ENCODE results near the gene FES. TPM values are rescaled to one million over a fixed set of nuclear protein-coding genes. Genes with fewer than 3 reads are reported as not detected.

FES gene
- total RNA-seq, 1 donor from 2014 or later = 33.7 TPM

DNA sequence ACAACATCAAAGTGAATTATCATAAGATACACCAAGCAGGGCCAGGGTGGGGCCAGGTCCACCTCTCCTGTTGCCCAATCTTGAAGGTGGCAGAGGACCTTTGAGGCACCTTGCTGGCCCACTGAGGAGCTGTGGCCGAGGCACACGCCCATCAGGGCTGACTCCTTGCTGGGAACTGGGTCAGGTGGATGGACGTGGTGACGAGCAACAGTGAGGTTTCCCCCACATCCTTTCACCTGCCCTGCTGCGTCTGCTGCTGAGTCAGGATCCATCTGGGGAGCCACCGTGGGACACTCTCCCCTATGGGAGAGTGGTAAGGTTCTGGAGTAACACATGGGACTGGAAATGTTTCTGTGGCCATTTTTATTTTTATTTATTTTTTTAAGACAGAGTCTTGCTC lies 33.2 kb upstream of the FES start:
- Mint-ChIP-seq H3K4me1 (peaks cover 60% of the 10 kb centered on the region), H3K36me3 (ENCODE audit: low read depth) (peaks cover 34% of the 10 kb centered on the region), H3K9me3 (peaks cover 5% of the 10 kb centered on the region), H3K27ac (peak overlapping the region; percentile 94), H3K4me3 (peak overlapping the region; percentile 72), H3K27me3 (no peaks in the 10 kb centered on the region)
- DNase-seq = peak; percentile 87
- intact Hi-C loops (cut with micrococcal nuclease) = loop anchor here (10.0 kb wide), 1 partner anchor 446 kb away; no protein-coding TSS in a partner anchor

DNA sequence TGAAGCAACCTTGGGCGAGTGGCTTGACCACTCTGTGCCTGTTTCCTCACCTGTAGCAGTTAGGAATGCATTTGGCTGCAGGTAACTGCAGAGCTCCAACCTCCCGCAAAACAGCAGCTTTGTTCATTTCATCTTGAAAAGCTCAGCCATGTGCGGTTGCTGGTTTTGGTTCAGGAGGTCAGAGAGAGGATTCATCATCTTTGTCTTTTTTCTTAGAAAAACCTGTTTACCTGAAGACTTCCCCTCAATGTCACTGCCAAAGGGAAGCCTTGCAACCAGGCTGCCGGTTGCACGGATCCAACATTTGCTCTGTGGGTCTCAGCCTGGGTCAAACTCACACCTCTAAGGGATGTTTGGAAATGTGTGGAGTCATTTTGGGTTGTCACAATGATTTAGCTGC lies 32.4 kb upstream of the FES start:
- DNase-seq = peak; percentile 88
- H3K9me3 Mint-ChIP-seq = peaks cover 5% of the 10 kb centered on the region
- H3K36me3 Mint-ChIP-seq (ENCODE audit: low read depth) = peaks cover 30% of the 10 kb centered on the region
- H3K4me1 Mint-ChIP-seq = peaks cover 64% of the 10 kb centered on the region
- intact Hi-C loops (cut with micrococcal nuclease) = loop anchor here (1.0 to 10.0 kb wide), 5 partner anchors 14 to 447 kb away; no protein-coding TSS in a partner anchor
- no peaks in the 10 kb centered on the region for H3K27me3 Mint-ChIP-seq
- H3K27ac Mint-ChIP-seq = peak overlapping the region; percentile 94
- H3K4me3 Mint-ChIP-seq = peak overlapping the region; percentile 72

DNA sequence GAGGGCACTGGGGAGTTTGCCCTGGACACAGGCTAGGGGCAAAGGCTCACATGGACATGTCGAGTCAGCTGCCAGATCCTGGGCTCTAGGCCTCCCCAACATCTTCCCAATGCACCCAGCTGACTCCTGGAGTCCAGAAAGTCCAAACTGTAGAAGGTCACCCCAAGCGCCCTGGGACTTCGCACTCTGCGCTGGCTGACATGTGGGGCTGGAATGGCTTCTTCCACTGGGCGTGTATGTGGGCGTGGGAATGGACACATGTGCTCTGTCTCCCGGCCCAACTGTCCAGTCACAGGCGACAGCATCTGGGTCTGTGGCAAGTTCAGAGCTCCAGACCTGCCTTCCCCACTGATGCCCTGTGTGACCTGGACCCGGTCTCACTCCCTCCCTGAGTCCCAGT lies 29.2 kb upstream of the FES start:
- Mint-ChIP-seq H3K4me3 (peak overlapping the region; percentile 9), H3K27ac (peak overlapping the region; percentile 90)

DNA sequence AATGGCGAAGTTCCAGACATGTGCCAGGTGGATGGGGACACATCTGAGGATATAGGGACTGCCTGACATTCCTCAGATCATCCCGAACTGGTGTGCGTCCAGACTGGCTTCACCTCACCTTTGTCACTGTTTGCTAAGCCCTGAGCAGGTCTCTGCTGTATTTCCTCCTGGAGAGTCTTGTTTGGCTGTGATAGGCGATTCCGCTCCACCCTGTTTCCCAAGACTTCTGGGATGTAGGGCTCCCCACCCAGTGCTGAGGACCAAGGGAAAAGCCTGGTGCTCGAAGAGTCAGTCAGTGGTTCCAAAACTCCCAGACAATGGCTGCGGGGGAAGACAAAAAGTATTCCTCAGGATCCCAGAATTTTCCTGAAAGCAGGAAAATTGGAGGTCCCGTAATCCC lies 27.0 kb upstream of the FES start:
- H3K27me3 Mint-ChIP-seq = no peaks in the 10 kb centered on the region
- peaks cover 14% of the 10 kb centered on the region for H3K36me3 Mint-ChIP-seq (ENCODE audit: low read depth)
- H3K9me3 Mint-ChIP-seq = no peaks in the 10 kb centered on the region
- H3K27ac Mint-ChIP-seq = peak overlapping the region; percentile 87
- no peak for DNase-seq
- intact Hi-C loops (cut with micrococcal nuclease) = loop anchor here (10.0 kb wide), 1 partner anchor 453 kb away; no protein-coding TSS in a partner anchor
- H3K4me3 Mint-ChIP-seq = no peak overlapping the region
- peaks cover 67% of the 10 kb centered on the region for H3K4me1 Mint-ChIP-seq

More for the DNA sequence above, 29.2 kb upstream of the FES start:
- intact Hi-C loops (cut with micrococcal nuclease) = loop anchor here (10.0 kb wide), 1 partner anchor 450 kb away; no protein-coding TSS in a partner anchor
- Mint-ChIP-seq H3K27me3 (no peaks in the 10 kb centered on the region), H3K4me1 (peaks cover 78% of the 10 kb centered on the region), H3K36me3 (ENCODE audit: low read depth) (peaks cover 20% of the 10 kb centered on the region), H3K9me3 (peaks cover 5% of the 10 kb centered on the region)
- DNase-seq = no peak

DNA sequence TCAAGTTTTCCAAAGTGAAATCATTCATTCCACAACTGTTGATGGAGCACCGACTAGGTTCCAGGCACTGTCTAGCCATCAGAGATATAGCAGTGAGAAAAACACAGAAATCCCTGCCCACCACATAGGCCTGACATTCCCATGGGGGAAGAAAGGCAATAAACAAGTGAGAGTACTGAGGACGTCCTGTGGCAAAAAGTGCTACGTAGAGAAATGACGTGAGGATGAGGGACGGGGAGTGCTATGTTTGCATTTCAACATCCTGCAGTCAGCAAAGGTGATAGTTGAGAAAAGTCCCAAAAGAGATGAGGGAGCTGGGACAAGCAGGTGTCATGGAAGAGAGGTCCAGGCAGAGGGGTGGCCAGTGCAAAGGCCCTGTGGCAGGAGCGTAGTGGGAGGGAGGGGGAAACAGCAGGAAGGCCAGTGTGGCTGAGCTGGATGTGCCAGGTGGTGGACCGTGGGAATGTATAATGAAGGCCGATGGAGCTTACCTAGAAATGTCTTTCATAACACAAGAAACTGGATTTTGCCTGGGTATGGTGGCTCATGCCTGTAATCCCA lies 26.3 kb upstream of the FES start:
- Mint-ChIP-seq H3K27ac (peak overlapping the region; percentile 87), H3K36me3 (ENCODE audit: low read depth) (peaks cover 13% of the 10 kb centered on the region), H3K4me1 (peaks cover 67% of the 10 kb centered on the region), H3K9me3 (no peaks in the 10 kb centered on the region), H3K27me3 (no peaks in the 10 kb centered on the region), H3K4me3 (peak overlapping the region; percentile 13)
- no peak for DNase-seq
- intact Hi-C loops (cut with micrococcal nuclease) = loop anchor here (10.0 kb wide), 1 partner anchor 453 kb away; no protein-coding TSS in a partner anchor

DNA sequence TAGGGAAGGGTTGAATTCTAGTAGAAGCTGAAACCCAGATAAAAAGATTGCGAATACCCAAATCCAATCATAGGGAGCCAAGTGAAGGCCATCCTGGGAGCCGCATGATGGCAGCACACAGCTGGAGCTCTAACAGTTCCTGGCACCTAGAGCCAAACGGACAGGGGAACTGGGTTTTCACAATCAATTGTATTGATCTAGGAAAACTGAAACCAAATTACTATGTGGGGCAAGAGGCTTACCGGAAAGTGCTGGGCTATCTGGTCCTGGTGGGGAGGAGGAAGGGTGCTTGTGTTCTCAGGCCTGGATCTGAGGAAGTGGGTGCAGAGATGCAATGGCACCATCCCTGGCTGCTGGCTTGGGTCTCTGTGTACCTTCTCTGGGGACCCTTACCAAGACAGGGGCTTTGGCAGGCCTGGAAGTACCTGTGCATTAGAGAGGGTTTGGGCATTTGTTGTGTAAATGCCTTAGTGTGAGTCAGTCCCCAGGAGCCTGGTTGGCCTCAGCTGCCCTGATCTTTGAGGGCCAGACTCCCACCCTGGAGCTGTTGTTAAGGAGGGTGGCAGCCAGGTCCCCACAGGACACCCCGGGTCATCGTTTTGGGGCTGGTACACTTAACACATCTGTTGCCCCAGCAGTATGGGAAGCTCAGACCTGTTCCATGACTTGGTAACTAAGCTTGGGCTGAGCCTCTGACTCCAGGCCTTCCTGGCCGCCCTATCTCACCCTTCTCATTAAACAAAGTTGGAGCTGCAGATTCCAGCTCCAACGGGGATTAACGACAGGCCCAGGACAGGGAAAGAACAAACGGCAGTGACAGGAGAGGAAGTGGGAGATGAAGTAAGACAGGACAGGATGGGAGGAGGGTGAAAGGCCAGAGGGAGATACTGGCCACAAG lies 24.8 kb upstream of the FES start:
- DNase-seq = no peak
- intact Hi-C loops (cut with micrococcal nuclease) = loop anchor here (10.0 kb wide), 1 partner anchor 455 kb away; no protein-coding TSS in a partner anchor
- H3K4me1 Mint-ChIP-seq = peaks cover 69% of the 10 kb centered on the region
- peak overlapping the region; percentile 88 for H3K27ac Mint-ChIP-seq
- peaks cover 6% of the 10 kb centered on the region for H3K36me3 Mint-ChIP-seq (ENCODE audit: low read depth)
- no peaks in the 10 kb centered on the region for H3K9me3 Mint-ChIP-seq
- no peak overlapping the region for H3K4me3 Mint-ChIP-seq
- H3K27me3 Mint-ChIP-seq = no peaks in the 10 kb centered on the region

DNA sequence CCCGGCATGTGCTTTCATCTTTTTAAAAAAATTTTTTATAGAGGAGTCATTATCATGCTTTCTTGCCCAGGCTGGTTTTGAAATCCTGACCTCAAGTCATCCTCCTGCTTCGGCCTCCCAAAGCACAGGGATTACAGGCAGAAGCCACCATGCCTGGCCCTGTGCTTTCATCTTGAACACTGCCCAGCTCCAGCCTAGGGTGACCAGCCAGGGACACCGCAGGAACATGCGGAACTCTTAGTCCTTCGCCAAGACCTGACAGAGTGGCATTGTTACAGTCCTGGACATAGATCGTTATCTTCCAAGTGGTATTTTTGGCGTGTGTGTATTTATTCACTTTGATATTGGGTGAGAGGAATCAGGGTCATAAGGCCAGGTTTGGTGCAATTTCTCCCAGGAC lies 23.9 kb upstream of the FES start:
- DNase-seq = no peak
- intact Hi-C loops (cut with micrococcal nuclease) = no loop called here
- H3K36me3 Mint-ChIP-seq (ENCODE audit: low read depth) = peaks cover 2% of the 10 kb centered on the region
- no peaks in the 10 kb centered on the region for H3K9me3 Mint-ChIP-seq
- peaks cover 60% of the 10 kb centered on the region for H3K4me1 Mint-ChIP-seq
- no peak overlapping the region for H3K27ac Mint-ChIP-seq
- no peak overlapping the region for H3K4me3 Mint-ChIP-seq
- no peaks in the 10 kb centered on the region for H3K27me3 Mint-ChIP-seq

DNA sequence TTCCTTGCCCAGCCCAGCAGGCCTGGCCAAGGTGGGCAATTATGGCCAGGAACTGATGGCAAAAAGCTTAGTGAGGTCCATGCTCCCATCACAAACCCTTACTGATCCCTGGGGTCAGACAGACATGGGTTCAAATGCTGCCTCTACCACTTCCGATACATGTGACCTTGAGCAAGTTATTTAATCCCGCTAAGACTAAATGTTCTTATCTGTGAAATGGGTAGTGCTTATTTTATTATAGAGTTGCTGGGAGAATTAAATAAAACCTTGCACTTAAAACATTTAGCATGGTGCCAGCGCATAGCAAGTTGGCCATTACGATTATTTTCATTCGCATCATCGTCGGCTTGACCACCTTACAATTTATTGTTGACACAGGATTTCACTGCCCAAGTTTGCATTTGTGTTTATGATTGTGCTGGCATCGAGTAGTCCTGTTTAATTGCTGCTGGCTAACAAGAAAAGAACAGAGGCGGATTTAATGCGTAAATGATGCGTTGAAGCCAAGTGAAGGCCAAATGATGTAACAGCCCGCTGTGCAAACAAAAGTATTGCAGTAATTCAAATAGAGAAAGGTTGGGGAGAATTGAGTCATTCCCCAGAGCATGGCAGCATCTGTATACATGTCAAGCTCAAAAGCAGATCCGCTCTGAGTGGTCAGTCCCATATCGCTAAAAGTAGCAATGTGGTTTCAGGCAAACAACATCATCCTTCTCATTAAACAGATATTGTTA lies 23.2 kb upstream of the FES start:
- no peak overlapping the region for H3K4me3 Mint-ChIP-seq
- H3K4me1 Mint-ChIP-seq = peaks cover 59% of the 10 kb centered on the region
- H3K36me3 Mint-ChIP-seq (ENCODE audit: low read depth) = peaks cover 2% of the 10 kb centered on the region
- no peaks in the 10 kb centered on the region for H3K9me3 Mint-ChIP-seq
- DNase-seq = no peak
- H3K27me3 Mint-ChIP-seq = no peaks in the 10 kb centered on the region
- H3K27ac Mint-ChIP-seq = no peak overlapping the region
- intact Hi-C loops (cut with micrococcal nuclease) = no loop called here

DNA sequence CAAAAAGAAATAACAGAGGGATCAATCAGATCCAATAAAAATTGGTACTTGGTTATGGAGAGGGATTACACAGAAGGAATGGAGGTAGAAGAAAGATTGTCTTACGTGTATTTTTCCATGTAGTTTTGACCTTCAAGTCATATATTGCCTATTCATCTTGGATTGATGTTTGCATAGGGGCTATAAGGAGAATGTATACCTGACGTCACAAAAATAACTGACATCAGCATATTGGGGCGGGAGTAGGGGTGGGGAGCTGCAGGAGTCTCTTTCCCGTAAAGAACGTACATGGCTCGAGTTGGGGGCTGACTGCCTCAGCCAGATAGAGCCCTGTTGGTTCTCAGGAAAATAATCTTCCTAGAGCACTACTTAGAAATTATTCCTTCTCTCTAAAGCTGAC lies 21.8 kb upstream of the FES start:
- peaks cover 2% of the 10 kb centered on the region for H3K36me3 Mint-ChIP-seq (ENCODE audit: low read depth)
- H3K27me3 Mint-ChIP-seq = no peaks in the 10 kb centered on the region
- no peak overlapping the region for H3K4me3 Mint-ChIP-seq
- no peaks in the 10 kb centered on the region for H3K9me3 Mint-ChIP-seq
- peak overlapping the region; percentile 9 for H3K27ac Mint-ChIP-seq
- peaks cover 55% of the 10 kb centered on the region for H3K4me1 Mint-ChIP-seq
- intact Hi-C loops (cut with micrococcal nuclease) = no loop called here
- DNase-seq = no peak

DNA sequence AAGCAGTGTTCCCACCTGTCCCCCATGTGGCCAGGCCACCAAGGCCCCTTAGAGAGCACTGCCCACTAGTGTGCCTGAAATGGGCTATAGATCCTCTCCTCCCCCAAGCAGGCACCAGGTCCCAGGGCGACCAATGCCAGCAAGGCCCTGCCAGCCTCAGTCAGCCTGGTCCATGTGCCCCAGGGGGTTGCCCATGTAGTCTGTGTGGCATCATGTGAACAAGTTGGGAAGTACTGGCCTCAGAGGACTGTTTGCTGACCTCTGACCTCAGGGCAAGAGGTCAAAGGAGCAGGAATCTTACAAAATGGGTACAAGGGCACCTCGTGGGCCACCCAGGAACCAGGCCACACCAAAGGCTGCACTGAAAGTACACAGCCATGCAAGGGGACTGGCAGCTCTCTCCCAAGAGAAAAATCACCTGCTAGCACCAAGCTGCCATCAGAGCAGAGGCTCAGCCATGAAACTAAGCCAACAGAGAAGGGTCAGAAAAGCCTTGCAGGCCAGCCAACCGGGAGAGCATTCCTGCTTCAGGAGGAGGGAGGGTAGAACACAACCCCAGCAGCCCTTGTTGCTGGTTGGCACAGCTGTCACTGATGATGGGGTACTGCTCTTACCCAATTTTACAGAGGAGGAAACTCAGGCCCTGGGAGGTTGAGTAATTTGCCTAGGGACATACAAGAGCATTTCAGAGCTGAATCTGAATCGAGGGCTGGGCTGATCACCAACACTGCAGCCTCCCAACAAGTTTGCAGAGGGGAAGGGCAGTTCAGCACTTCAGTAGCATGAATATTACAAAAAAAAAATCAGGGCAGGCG lies 21.1 kb upstream of the FES start:
- Mint-ChIP-seq H3K9me3 (no peaks in the 10 kb centered on the region), H3K36me3 (ENCODE audit: low read depth) (no peaks in the 10 kb centered on the region), H3K4me3 (no peak overlapping the region), H3K4me1 (peaks cover 53% of the 10 kb centered on the region), H3K27ac (peak overlapping the region; percentile 83), H3K27me3 (no peaks in the 10 kb centered on the region)
- no peak for DNase-seq
- intact Hi-C loops (cut with micrococcal nuclease) = no loop called here

DNA sequence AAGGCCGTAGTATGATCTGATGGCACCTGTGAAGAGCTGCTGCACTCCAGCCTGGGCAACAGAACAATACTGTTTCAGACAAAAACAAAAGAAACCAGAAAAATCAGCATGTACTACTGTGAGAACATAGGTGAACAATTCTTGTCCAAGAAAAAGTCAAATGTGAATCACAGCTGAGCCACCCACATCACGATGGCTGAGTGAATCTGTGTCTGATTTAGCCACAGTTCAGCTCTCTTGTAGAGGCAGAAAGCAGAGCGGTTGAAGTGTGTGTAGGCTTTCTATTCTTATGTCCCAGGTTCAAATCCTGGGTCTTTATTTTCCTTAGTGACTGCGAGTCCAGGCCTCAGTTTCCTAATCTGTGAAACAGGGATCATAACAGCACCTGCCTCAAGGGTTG lies 20.3 kb upstream of the FES start:
- Mint-ChIP-seq H3K36me3 (ENCODE audit: low read depth) (no peaks in the 10 kb centered on the region), H3K4me1 (peaks cover 61% of the 10 kb centered on the region), H3K4me3 (no peak overlapping the region), H3K27me3 (no peaks in the 10 kb centered on the region), H3K27ac (peak overlapping the region; percentile 83), H3K9me3 (no peaks in the 10 kb centered on the region)
- no peak for DNase-seq
- intact Hi-C loops (cut with micrococcal nuclease) = no loop called here

DNA sequence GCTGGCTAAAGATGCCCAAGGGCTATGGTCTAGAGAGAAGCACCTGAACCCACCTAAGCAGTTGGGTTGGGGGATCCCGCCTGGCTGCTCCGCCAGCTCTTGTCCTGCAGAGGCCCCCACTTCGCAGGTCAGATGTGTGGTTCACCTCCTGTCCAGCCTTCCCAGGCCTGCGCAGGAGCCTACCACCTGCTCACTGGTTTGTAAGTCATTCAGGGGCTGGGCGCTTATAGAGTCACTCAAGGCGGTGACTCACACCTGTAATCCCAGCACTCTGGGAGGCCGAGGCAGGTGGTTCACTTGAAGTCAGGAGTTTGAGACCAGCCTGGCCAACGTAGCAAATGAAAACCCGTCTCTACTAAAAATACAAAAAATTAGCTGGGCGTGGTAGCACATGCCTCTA lies 19.8 kb upstream of the FES start:
- intact Hi-C loops (cut with micrococcal nuclease) = no loop called here
- Mint-ChIP-seq H3K4me3 (no peak overlapping the region), H3K4me1 (peaks cover 62% of the 10 kb centered on the region), H3K36me3 (ENCODE audit: low read depth) (peaks cover 1% of the 10 kb centered on the region), H3K27ac (no peak overlapping the region), H3K27me3 (no peaks in the 10 kb centered on the region), H3K9me3 (no peaks in the 10 kb centered on the region)
- DNase-seq = no peak

DNA sequence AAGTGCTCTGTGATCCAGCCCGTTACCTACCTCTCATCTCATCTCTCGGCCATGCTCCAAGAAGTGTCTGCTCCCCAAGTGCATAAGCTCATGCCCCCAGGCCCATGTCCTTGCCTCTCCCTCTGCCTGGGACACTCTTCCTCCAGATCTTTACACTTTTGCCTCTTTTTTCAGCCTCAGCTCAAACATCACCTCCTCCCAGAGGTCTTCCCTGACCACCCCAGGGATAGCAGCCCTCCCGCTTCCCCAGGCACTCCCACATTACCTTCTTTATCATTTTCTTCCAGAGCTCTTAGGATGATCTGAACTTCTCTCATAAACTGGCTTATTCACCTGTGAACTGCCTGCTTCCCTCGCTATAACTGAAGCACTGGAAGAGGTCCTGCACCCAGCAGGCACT lies 18.6 kb upstream of the FES start:
- DNase-seq = no peak
- intact Hi-C loops (cut with micrococcal nuclease) = no loop called here
- H3K4me3 Mint-ChIP-seq = no peak overlapping the region
- H3K4me1 Mint-ChIP-seq = peaks cover 66% of the 10 kb centered on the region
- H3K27me3 Mint-ChIP-seq = no peaks in the 10 kb centered on the region
- peak overlapping the region; percentile 15 for H3K27ac Mint-ChIP-seq
- no peaks in the 10 kb centered on the region for H3K9me3 Mint-ChIP-seq
- peaks cover 9% of the 10 kb centered on the region for H3K36me3 Mint-ChIP-seq (ENCODE audit: low read depth)

Measured in activated CD4-positive, alpha-beta T cell treated with anti-CD3 and anti-CD28 coated beads, Interleukin-2, amount 10 ng/mL, durations not matched to agents 24 days and 14 days (primary cell).